RPMI7951 (cell line): Measurements from ENCODE around the gene NR3C2. TPM values are rescaled to one million over a fixed set of nuclear protein-coding genes. Genes with fewer than 3 reads are reported as not detected.
"Not testable (repeated sequence)": the region's sequence is repeated elsewhere in the genome, so short reads cannot be mapped to it uniquely, and the experiment has no call there.

Source experiments
- DNase-seq: peaks from one replicate; pipeline ENCODE4 v3.0.0-alpha.2; 2012; ENCODE audit warnings: low read depth
- total RNA-seq: library from RNA; depleted of rRNA; stranded (reverse); fragments of >200 nt; shearing (Covaris generic); gene quantifications from 2 replicates; pipeline ENCODE4 v1.2.3, GENCODE V29; 2014

Gene NR3C2
- total RNA-seq, 1 experiment from 2014 or later, result not detected

- DNase-seq, result no peak
Observed at GRCh38 chr4:148369919-148370318, 72.3 kb downstream of the NR3C2 start.

- DNase-seq, result no peak
Observed at GRCh38 chr4:148367756-148368155, 74.5 kb downstream of the NR3C2 start.

GRCh38 chr4:148366251-148366650 is 76.0 kb downstream of the NR3C2 start:
- no peak for DNase-seq

GRCh38 chr4:148364525-148364924 is 77.7 kb downstream of the NR3C2 start:
- DNase-seq, result no peak

GRCh38 chr4:148359769-148360168 is 82.4 kb downstream of the NR3C2 start:
- DNase-seq, result no peak

- no peak for DNase-seq
Observed at GRCh38 chr4:148355442-148356123, 86.6 kb downstream of the NR3C2 start.

GRCh38 chr4:148354186-148354585 is 88.0 kb downstream of the NR3C2 start:
- no peak for DNase-seq

- no peak for DNase-seq
Observed at GRCh38 chr4:148353571-148353970, 88.6 kb downstream of the NR3C2 start.

GRCh38 chr4:148349153-148349552 is 93.1 kb downstream of the NR3C2 start:
- no peak for DNase-seq

- DNase-seq, result no peak
Observed at GRCh38 chr4:148346657-148347056, 95.6 kb downstream of the NR3C2 start.

- DNase-seq, result no peak
Observed at GRCh38 chr4:148345509-148345908, 96.7 kb downstream of the NR3C2 start.

- DNase-seq, result no peak
Observed at GRCh38 chr4:148344941-148345340, 97.3 kb downstream of the NR3C2 start.

- DNase-seq, result no peak
Observed at GRCh38 chr4:148344352-148344751, 97.9 kb downstream of the NR3C2 start.

- DNase-seq, result no peak
Observed at GRCh38 chr4:148341980-148342800, 100.0 kb downstream of the NR3C2 start.

- no peak for DNase-seq
Observed at GRCh38 chr4:148335133-148335532, 107.1 kb downstream of the NR3C2 start.

- no peak for DNase-seq
Observed at GRCh38 chr4:148333265-148333664, 108.9 kb downstream of the NR3C2 start.

GRCh38 chr4:148332486-148332885 is 109.7 kb downstream of the NR3C2 start:
- DNase-seq, result no peak

- no peak for DNase-seq
Observed at GRCh38 chr4:148330724-148331123, 111.5 kb downstream of the NR3C2 start.

GRCh38 chr4:148330161-148330560 is 112.1 kb downstream of the NR3C2 start:
- DNase-seq, result no peak

GRCh38 chr4:148329751-148330150 is 112.5 kb downstream of the NR3C2 start:
- DNase-seq, result no peak

- no peak for DNase-seq
Observed at GRCh38 chr4:148327683-148328082, 114.5 kb downstream of the NR3C2 start.

- DNase-seq, result not testable (repeated sequence)
Observed at GRCh38 chr4:148323316-148323715, 118.9 kb downstream of the NR3C2 start.

GRCh38 chr4:148315049-148315448 is 127.2 kb downstream of the NR3C2 start:
- no peak for DNase-seq
